ENCODE data around the gene NRP2.

- TF ChIP-seq, protein P1, sequence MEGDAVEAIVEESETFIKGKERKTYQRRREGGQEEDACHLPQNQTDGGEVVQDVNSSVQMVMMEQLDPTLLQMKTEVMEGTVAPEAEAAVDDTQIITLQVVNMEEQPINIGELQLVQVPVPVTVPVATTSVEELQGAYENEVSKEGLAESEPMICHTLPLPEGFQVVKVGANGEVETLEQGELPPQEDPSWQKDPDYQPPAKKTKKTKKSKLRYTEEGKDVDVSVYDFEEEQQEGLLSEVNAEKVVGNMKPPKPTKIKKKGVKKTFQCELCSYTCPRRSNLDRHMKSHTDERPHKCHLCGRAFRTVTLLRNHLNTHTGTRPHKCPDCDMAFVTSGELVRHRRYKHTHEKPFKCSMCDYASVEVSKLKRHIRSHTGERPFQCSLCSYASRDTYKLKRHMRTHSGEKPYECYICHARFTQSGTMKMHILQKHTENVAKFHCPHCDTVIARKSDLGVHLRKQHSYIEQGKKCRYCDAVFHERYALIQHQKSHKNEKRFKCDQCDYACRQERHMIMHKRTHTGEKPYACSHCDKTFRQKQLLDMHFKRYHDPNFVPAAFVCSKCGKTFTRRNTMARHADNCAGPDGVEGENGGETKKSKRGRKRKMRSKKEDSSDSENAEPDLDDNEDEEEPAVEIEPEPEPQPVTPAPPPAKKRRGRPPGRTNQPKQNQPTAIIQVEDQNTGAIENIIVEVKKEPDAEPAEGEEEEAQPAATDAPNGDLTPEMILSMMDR (IDR thresholded peaks at IDR 0.05) = no peak
- no peak for TF ChIP-seq EZH2phosphoT487 (IDR thresholded peaks at IDR 0.05)
- no peak for TF ChIP-seq EZH2 (IDR thresholded peaks at IDR 0.05)
Observed at GRCh38 chr2:205769879-205770278, 87.6 kb downstream of the NRP2 start.
